NB4 (cell line): ENCODE data around the gene PDZK1IP1.

ENCODE experiments used
- DNase-seq: peaks from one replicate; pipeline ENCODE4 v3.0.0; 2010; ENCODE audit warnings: low read depth
- H3K4me3 ChIP-seq: one replicate; pipeline ENCODE4 v1.5.1; 2011; ENCODE audit warnings: mild to moderate bottlenecking, low read depth, low read length, moderate library complexity
- CTCF ChIP-seq: IDR thresholded peaks from one replicate; pipeline ENCODE4 v1.5.1; 2012; ENCODE audit warnings: low read depth, low read length
- MAX ChIP-seq: IDR thresholded peaks from 2 replicates; pipeline ENCODE4 v1.6.1; 2011; ENCODE audit warnings: low read depth, low read length
- MYC ChIP-seq: IDR thresholded peaks from 2 replicates; pipeline ENCODE4 v1.6.1; 2011; ENCODE audit warnings: low read depth, low read length
- POLR2A ChIP-seq: IDR thresholded peaks from 2 replicates; pipeline ENCODE4 v1.6.1; 2011; ENCODE audit warnings: mild to moderate bottlenecking; ENCODE audit not compliant: insufficient read length; ENCODE audit errors: extremely low read depth

The PDZK1IP1 gene

GRCh38 chr1:47211796-47212269 is 22.0 kb upstream of the PDZK1IP1 start:
- TF ChIP-seq MAX: no peak
- no peak overlapping the region for H3K4me3 ChIP-seq
- peak; percentile 44 for DNase-seq

- H3K4me3 ChIP-seq: no peak overlapping the region
- TF ChIP-seq CTCF (no peak), POLR2A (no peak), MYC (no peak), MAX (no peak)
- no peak for DNase-seq
Measured at GRCh38 chr1:47210666-47211065, 20.8 kb upstream of the PDZK1IP1 start.

- TF ChIP-seq MAX (no peak), POLR2A (no peak), MYC (no peak), CTCF (no peak)
- DNase-seq: no peak
- H3K4me3 ChIP-seq: no peak overlapping the region
Measured at GRCh38 chr1:47209725-47210325, 20.0 kb upstream of the PDZK1IP1 start.

GRCh38 chr1:47209091-47209490 is 19.3 kb upstream of the PDZK1IP1 start:
- H3K4me3 ChIP-seq: no peak overlapping the region
- DNase-seq: no peak
- TF ChIP-seq CTCF (no peak), MYC (no peak), MAX (no peak), POLR2A (no peak)

GRCh38 chr1:47208374-47208850 is 18.6 kb upstream of the PDZK1IP1 start:
- TF ChIP-seq POLR2A: no peak
- TF ChIP-seq CTCF: no peak
- no peak for TF ChIP-seq MYC
- no peak for TF ChIP-seq MAX
- H3K4me3 ChIP-seq: no peak overlapping the region
- DNase-seq: no peak

- DNase-seq: no peak
- no peak overlapping the region for H3K4me3 ChIP-seq
- TF ChIP-seq POLR2A (no peak), CTCF (no peak), MAX (no peak), MYC (no peak)
Measured at GRCh38 chr1:47207803-47208373, 18.1 kb upstream of the PDZK1IP1 start.
